ENCODE measurements around the gene LRRTM3.

GRCh38 chr10:66999762-67000545 lies 74.1 kb downstream of the LRRTM3 start:
- TF ChIP-seq POLR2A (IDR thresholded peaks at IDR 0.05): no peak
- TF ChIP-seq POLR2AphosphoS5 (IDR thresholded peaks at IDR 0.05): no peak

Measured in sigmoid colon (tissue), 4 donors.